COR-L47 (cell line): Measurements from ENCODE around the gene KIAA1217.

ENCODE experiments used
- DNase-seq: peaks from one replicate; lab custom pipeline; 2025; lab: John Stamatoyannopoulos, UW

KIAA1217 gene, protein sequence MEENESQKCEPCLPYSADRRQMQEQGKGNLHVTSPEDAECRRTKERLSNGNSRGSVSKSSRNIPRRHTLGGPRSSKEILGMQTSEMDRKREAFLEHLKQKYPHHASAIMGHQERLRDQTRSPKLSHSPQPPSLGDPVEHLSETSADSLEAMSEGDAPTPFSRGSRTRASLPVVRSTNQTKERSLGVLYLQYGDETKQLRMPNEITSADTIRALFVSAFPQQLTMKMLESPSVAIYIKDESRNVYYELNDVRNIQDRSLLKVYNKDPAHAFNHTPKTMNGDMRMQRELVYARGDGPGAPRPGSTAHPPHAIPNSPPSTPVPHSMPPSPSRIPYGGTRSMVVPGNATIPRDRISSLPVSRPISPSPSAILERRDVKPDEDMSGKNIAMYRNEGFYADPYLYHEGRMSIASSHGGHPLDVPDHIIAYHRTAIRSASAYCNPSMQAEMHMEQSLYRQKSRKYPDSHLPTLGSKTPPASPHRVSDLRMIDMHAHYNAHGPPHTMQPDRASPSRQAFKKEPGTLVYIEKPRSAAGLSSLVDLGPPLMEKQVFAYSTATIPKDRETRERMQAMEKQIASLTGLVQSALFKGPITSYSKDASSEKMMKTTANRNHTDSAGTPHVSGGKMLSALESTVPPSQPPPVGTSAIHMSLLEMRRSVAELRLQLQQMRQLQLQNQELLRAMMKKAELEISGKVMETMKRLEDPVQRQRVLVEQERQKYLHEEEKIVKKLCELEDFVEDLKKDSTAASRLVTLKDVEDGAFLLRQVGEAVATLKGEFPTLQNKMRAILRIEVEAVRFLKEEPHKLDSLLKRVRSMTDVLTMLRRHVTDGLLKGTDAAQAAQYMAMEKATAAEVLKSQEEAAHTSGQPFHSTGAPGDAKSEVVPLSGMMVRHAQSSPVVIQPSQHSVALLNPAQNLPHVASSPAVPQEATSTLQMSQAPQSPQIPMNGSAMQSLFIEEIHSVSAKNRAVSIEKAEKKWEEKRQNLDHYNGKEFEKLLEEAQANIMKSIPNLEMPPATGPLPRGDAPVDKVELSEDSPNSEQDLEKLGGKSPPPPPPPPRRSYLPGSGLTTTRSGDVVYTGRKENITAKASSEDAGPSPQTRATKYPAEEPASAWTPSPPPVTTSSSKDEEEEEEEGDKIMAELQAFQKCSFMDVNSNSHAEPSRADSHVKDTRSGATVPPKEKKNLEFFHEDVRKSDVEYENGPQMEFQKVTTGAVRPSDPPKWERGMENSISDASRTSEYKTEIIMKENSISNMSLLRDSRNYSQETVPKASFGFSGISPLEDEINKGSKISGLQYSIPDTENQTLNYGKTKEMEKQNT (N-terminal part only)

DNA sequence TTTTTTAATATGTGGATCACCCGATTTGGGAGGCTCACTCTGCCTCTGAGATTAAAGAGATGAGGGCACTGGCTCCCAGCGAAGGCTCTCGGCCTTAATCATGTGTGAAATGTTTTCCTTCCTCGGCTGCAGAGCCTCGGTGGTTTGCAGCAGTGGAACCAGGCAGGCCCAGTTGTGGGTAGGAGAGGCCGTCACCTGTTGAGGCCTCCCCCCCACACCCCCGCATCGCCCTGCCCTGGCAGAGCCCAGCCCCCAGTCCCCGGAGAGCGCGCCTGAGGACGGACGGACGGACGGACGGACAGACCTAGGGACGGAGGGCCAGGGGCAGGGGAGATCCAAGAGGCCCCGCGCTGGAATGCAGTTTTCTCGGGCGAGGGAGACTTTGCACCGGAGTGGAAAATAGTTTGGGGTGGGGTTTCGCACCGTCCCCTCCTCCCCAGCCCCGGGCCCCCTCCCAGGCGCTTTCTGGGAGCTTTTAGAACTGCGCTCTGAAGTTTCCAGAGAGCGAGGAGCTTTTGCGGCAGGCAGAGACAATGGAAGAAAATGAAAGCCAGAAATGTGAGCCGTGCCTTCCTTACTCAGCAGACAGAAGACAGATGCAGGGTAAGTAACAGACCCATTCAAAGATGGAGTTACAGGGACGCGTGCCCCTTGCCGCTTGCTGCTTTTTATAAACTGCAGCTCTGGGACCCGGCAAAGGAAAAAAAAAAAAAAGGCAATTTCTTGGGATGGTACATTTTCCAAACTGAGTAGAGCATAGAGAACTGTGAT is at the start of gene KIAA1217:
Gene KIAA1217, plus strand, starts transcription at position 478 of the 771 bp plus-strand sequence. Its CDS starts 56 bp downstream, at position 534.
- DNase-seq: no peak

DNA sequence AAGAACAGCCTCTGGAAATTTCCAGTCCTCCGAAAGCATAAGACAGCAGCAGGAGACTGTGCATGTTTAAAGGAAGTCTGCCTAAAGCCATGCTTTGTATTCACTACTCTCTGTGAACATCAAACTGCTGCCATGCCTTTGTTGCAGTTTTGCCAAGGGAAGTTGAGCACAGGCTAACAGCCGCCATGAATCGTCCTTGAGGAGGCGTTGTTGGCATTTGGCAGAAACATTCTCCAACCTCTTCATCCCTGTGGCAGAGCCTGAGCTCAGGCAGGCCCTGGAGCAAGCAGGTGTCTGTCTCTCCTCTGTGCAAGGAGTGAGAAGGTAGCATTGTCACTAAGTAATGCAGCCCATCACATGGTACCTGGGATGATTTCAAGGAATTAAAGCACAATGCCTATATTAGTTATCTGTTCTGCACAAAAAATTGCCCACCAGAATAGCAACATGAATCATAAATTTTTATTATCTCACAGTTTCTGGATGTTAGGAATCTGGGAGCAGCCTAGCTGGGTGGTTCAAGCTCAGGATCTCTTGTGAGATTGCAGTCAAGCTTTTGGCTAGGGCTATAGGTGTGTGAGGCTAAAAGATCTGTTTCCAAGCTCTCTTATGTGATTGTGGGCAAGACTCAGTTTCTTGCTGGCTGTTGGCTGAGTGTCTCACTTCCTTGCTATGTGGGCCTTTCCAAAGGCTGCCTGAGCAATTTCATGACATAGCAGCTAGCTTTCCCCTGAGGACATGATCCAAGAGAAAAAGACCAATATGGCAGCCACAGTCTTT is 46.5 kb upstream of the KIAA1217 start:
- no peak for DNase-seq

GRCh38 chr10:24163485-24163884 is 45.5 kb upstream of the KIAA1217 start:
- no peak for DNase-seq

DNA sequence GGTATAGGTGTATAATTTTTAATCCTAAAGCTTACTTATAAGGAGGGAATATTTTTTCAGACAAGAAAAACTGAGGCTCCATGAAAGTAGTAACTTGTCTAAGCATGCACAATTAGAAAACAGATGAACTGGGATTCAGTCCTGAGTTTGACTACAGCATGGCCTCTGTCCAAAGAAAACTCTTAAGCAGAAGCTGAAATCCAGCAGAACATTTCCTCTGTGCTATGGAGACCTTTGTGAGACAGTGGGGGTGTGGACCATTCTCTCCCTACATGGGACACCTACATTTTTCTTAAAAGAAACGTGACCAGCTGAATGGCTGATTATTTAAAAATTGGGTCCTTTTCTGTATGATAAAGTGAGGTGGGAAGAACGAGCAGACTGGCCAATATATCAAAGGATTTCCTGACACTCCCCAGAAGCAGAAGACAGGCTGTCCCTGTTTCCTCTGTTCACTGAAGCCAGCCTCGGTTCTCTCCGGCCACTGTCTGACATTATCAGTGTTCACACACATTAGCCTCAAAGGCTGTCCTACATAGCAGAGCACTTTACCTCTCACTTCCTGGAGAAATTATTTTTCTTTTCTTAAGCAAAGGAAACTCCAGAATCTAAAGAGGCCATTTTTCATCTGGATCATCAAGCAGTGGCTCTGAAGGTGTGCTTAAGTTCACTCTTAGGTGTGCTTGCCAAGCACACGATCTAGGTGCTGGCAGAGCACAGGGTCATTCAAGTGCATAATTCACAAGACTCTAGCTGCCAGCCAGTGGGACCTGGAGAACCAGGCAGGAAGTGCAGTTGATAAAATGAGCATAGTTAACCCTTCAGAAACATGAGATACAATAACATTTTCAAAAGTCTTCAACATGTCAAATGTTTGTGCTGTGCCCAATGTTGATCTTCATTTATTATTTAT is 40.4 kb upstream of the KIAA1217 start:
- DNase-seq: no peak

- no peak for DNase-seq
These were observed 38.7 kb upstream of the KIAA1217 start for GRCh38 chr10:24170199-24170598.

- no peak for DNase-seq
These were observed 36.0 kb upstream of the KIAA1217 start for GRCh38 chr10:24172909-24173308.

GRCh38 chr10:24174014-24174413 is 34.9 kb upstream of the KIAA1217 start:
- DNase-seq: no peak

GRCh38 chr10:24176658-24177057 is 32.3 kb upstream of the KIAA1217 start:
- no peak for DNase-seq

GRCh38 chr10:24177636-24178035 is 31.3 kb upstream of the KIAA1217 start:
- DNase-seq: no peak

GRCh38 chr10:24180891-24181290 is 28.0 kb upstream of the KIAA1217 start:
- no peak for DNase-seq

- DNase-seq: no peak
These were observed 24.5 kb upstream of the KIAA1217 start for GRCh38 chr10:24184455-24184854.

DNA sequence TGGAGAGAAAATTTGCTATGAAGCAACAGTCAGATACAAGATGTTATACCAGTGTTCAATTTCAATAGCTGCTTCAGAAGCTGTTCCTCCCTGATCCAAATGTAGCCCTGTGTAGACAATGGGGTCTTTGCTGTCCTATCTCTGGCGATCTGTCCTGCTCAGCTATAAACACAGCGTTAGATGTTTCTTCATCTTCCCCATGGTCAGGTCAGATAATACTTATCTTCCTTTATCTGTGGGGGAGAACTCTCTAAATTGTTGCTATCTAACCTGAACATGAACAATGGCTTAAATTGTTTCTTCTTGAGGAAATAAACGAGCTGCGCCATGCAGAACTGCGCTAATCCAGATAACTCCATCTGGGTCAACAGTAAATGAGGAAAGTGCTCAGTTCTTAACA is 15.6 kb upstream of the KIAA1217 start:
- no peak for DNase-seq

DNA sequence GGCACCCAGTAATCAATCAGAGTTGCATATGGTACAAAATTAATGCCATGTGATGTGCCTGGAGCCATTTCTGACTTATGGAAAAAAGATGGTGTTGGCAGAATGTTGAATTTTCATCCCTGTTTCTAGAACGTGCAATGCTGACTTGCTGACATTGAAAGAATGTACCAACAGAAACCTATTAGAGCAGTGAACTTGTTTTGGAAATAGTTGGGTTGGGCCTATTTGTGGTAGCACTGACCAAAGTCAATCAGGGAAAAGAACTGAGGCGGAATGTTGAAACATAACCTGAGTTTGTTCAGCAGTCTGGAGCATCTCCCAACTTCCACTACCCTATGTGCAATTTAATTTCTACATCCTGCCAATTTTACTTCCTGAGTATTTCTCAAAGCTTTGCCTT is 11.7 kb upstream of the KIAA1217 start:
- DNase-seq: no peak

GRCh38 chr10:24201503-24202180 is 7.3 kb upstream of the KIAA1217 start:
- DNase-seq: no peak

GRCh38 chr10:24202181-24202570 is 6.8 kb upstream of the KIAA1217 start:
- DNase-seq: no peak

DNA sequence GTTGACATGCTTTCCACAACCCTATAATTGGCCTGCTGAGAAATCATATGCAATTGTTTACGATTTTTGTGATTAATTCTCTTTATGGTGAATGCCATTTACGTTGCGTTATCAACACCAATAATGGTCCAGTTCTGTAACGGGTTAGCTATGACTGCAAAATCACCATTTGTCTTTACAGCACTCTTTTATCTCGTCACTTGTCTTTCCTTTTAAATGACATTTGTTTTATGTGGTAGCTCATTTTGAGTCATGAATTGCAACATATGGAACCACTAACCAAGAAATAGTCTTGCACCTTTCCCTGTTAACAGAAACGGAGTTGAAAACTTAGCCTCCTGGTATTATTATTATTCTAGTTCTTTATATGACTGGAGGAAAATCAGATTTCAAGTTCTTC is 3.1 kb upstream of the KIAA1217 start:
- no peak for DNase-seq

DNA sequence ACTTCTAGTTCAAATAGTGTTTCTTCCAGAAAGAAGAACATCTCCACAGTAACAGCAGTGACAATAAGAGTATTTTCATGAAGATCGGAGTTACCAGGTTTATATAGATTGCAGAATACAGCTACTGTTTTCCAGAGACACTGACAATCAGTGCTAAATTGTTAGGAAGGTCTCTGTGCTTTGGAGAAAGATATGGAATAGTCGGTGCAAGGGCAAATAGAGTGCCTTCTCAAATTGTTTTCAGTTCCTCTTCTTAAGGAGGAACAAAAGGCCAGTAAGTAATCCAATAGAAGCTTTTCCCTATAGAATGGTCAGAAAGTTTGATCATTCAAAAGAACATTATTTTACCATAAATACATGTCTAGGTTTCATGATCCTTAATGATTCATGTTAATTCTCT is 2.6 kb upstream of the KIAA1217 start:
- no peak for DNase-seq

GRCh38 chr10:24206926-24207325 is 2.0 kb upstream of the KIAA1217 start:
- no peak for DNase-seq

GRCh38 chr10:24207341-24207740 is 1.6 kb upstream of the KIAA1217 start:
- no peak for DNase-seq
